RCC 7860 (cell line): Measurements from ENCODE around the gene MYO1H.
A peak's percentile ranks its signal among the peaks of the same experiment; 100 is the strongest.

ENCODE experiments used
- DNase-seq: peaks from one replicate; pipeline ENCODE4 v3.0.0-alpha.2; 2015; ENCODE audit warnings: low spot score
- FAIRE-seq: peaks from 2 replicates; lab custom pipeline; 2012; peaks lifted over from hg19 to GRCh38; lab: Jason Lieb, UNC

MYO1H gene

DNA sequence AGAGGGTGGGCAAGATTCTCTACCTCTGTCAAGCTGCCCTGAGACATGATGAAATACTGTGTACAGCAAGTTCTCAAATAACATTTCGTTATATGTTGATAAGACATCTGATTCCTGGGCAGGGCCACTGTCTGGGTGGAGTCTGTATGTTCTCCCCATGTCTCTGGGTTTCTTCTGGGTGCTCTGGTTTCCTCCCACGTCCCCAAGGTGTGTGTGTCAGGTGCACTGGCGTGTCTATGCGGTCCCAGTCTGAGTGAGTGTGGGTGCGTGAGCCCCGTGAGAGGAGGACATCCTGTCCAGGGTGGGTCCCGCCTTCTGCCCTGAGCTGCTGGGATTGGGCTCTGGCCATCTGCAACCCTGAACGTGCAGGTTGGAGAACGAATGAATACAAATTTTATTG lies 99.8 kb downstream of the MYO1H start:
- FAIRE-seq (no peak), DNase-seq (no peak)

DNA sequence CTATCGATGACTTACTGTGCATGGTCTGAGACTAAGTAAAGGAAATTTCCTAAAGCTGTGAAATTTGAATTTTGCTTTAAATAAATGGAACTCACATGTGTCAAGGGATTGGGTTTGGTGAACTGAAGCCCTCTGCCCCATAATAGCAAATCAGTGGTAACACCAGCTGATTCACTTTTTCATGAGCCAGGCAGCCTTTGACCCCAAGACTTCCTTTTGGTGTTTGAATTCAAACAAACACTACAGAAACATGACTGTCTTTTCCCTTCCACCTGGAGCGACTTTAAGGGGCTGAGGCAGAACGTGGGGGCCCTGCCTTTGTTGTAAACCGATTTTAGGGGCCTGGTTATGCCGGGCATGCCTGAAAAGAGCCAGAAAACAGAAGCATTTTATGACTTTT lies 100.6 kb downstream of the MYO1H start:
- FAIRE-seq (no peak), DNase-seq (no peak)

DNA sequence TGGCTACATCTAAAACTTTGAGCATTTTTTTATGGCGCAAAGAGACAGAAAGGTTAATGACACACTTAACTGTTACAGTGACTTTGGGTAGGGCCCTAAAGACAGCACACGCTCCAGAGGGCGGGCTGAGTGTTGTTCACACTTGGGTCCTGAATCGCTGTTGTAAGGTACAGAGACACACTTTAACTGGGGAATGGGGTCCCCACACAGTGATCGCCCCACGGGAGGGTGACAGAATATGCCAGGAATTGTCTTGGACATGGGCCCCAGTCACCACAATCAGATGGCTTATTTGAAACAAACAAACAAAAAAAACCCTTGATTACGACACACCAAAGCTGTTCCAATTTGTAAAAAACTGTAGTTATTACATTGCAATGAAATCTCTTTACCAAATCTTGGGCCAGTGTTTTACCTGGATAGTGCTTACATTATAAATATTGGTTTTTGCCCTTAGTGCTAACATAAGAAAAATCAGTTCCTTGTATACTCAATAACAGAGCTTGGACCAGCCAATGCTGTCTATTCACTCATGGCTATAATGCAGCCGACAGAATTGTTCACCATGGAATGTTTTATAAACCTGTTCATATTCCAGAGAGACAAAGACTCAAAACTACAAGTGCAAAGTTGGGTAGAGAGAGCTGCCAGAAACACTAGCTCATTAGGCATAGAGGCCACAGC lies 101.1 kb downstream of the MYO1H start:
- FAIRE-seq: no peak
- DNase-seq: no peak

DNA sequence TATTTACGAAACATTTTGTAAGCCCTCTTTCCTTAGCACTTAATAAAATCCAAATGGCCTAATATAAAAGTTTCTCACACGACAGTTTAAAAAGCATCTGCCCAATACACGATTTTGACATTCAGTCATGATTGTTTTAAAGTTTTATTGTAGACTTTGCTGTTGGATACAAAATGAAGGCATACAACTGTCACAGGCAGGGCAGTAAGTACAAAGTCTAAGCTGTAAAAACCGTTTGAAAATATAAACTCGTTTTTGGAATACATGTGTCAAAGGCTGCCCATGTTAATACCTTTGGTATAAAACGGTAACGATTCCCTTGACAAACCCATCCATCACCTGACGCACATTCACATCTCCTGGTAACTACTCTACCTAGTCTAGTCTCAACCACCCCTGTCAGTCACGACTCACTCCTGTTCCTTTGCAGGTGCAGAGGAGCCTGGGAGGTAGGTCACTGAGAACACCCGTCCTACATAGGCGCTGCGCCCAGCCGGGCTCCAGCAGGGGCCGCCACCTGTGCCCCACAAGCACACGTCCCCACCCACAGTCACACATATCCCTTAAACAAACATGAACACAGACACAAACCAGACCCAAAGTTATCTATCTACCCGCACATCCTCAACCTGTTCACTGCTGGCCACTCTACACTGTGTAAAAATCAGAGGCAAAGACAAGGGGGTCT lies 102.3 kb downstream of the MYO1H start:
- DNase-seq: no peak

DNA sequence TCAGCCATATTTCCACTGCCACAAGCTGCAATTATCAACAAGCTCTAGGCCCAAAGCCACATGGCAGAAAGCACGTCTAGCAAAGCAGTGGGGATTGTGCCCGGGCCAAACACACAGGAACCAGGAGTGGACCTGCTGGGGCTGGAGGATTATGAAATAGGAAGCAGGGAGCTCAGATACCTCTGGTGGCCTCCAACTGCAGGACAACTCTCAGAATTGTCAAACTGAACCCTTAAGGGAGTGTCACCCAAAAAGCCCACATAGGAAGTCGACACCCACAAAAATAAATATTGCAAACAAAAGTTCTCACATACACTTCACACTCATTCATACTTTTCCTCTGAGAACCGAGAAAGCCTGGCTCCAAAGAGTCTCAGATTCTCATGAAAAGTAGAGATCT lies 103.3 kb downstream of the MYO1H start:
- DNase-seq: no peak
- FAIRE-seq: no peak

More for the DNA sequence above, 102.3 kb downstream of the MYO1H start:
- FAIRE-seq: no peak

DNA sequence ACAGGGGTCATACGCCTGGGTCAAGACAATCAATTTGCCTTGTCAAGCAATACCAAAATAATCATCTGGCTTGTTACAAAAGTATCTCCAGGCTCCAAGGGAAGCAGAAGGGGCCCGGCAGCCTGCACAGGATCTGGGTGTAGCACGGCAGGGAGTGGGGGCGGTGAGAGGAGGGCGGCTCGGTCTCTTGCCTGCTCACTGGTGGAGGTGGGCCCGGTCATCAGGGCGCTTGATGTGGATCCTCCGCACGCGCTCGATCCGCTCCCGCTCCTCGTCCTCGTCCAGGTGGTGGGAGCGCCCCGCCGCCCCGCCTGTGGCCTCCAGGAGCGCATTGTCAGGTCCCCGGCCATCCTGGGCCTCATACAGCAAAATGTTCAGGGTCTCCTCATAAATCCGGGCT lies 103.7 kb downstream of the MYO1H start:
- no peak for FAIRE-seq
- DNase-seq: no peak

DNA sequence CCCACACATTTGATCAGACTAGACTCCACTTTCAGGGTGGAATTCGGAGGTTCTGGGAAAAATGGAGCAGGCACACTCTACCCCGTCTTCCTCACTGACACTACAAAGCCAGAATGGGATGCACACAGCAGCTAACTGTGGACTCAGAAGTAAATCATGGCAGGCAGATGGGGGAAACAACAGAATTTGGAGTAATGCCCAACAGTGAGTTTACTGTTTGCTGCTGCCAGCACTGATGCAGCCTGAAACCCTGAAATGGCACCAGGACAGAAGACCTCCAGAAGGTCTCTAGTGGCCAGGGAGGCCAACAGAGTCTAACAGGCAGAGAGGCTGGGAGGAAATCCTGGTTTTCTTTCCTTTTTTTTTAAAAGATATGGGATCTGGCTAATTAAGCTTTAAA lies 104.8 kb downstream of the MYO1H start:
- no peak for FAIRE-seq
- no peak for DNase-seq

DNA sequence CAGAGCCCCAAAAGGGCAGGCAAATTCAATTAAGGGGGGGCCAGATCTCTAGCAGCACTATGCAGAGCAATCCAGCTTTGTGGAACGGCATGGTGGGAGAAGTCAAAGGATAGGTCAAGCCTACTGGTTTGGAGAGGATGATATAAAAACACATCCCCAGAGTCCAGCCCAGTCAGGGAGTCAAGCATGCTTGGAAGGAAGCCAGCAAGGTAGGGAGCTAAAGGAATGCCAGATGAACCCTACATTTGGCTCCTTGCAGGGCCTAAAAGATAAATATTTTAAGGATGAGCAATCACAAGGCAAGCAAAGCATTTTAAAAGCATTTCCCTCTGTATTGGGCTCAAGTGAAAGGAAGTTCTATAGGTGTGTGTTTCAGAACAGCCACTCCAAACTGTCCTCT lies 108.0 kb downstream of the MYO1H start:
- no peak for FAIRE-seq
- no peak for DNase-seq

DNA sequence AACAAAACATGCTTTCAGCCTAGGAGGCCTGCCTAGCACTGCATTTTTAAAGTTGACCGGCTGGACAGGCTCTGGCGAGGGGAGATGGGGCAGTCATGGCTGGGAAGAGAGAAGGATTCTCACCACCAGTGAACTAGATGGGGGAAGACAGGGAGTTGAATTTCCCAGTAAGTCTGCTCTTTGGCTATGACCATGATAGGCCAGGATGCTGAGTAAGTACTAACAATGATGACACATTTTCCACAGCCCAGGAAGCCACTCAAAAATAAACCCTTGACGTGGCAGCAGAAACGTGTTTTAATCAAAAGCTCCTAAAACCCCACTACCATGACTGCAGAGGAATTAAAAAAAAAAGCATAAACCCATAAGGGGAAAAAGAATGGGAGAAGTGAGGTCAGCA lies 110.4 kb downstream of the MYO1H start:
- FAIRE-seq (no peak), DNase-seq (peak; percentile 6)

DNA sequence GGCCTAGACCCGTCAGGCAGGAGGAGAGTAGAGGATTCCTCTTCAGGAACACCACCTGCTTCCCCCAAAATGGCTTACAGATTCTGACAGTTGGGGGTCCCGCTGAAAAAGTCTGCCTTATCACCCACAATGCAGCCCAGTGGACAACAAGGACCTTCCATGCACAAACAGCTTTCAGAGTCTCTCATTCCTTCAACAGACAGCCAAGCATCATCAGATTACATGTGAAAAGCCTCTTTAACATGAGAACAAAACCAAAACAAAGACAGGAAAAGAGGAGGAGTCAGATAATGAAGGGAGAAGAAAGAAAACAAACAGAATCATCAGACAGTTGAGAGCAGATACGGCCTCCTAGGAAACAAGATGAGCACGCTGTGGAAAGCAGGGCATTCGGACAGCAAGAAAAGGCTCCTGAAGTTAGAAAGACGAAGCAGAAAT lies 111.1 kb downstream of the MYO1H start:
- FAIRE-seq (no peak), DNase-seq (no peak)

DNA sequence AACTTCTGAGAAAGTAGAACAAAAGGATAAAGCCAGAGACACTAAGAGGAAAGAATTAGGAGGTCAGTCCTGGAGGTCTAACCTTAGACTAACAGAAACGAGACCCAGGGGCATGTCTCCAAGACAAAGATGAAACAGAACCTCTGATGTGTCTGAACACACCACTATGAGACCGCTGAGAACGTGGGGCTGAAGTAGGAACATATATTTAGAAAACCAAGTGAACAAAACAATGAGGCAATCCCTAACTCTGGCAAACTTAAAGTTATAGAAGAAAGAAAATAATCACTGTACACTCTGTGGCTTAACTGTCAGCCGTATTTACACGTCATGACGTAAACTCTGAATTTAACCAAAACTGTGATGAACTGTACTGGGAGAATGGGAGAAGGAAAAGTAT lies 111.5 kb downstream of the MYO1H start:
- DNase-seq (no peak), FAIRE-seq (no peak)

DNA sequence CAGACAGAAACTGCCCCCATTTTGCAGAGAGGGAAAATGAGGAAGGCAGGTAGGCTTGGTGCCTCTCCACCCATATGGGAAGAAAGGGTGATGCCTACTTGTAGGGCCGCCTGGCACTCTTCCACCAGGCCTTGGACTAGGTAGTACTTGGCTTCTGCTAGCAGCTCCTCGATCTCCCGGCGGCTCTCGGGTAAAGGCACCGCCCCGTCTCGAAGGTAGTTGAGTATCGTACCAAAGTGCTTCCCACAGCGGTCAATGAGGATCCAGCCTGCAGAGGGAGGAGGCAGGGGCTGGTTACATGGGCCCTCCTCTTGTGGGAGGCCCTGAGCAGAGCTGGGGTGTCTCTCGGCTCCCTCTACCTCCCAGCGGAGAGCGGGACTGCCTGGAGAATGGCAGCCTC lies 112.8 kb downstream of the MYO1H start:
- no peak for FAIRE-seq
- no peak for DNase-seq

DNA sequence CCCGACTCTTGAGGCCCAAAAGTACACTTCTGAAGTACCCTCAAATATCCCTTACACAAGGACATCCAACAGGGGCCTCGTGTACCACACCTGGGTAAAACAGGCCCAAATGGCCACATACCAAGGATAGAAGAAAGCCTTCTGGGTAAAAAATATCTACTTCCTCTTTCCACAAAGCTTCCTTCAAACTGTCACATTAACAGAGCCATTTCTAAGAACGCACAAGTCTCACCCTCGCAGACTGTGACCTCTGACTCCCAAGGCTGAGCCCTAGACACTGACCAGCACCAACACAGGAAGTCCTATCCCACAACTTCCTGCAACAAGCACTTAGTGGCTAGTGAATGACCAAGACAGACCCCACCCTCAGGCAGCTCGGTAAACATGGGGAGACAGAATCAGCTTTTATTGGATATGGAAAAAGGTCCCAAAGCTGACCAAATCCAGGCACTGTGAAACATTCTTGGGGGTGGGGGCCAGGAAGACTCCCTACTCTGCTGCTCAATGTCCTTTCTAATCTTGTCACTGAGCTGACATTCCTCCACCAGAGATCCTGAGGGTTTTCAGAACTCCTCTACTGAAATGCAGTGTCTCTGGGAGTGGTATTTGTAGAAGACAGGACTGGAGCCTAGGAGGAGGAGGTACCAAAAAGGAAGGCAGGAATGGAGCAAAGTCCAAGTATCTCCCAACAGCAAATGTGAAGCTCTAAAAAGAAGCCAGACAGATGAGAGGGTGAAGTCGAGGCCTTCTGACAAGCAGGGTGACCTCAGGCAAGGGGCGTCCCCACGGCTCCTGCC lies 113.5 kb downstream of the MYO1H start:
- DNase-seq (peak; percentile 65), FAIRE-seq (no peak)

DNA sequence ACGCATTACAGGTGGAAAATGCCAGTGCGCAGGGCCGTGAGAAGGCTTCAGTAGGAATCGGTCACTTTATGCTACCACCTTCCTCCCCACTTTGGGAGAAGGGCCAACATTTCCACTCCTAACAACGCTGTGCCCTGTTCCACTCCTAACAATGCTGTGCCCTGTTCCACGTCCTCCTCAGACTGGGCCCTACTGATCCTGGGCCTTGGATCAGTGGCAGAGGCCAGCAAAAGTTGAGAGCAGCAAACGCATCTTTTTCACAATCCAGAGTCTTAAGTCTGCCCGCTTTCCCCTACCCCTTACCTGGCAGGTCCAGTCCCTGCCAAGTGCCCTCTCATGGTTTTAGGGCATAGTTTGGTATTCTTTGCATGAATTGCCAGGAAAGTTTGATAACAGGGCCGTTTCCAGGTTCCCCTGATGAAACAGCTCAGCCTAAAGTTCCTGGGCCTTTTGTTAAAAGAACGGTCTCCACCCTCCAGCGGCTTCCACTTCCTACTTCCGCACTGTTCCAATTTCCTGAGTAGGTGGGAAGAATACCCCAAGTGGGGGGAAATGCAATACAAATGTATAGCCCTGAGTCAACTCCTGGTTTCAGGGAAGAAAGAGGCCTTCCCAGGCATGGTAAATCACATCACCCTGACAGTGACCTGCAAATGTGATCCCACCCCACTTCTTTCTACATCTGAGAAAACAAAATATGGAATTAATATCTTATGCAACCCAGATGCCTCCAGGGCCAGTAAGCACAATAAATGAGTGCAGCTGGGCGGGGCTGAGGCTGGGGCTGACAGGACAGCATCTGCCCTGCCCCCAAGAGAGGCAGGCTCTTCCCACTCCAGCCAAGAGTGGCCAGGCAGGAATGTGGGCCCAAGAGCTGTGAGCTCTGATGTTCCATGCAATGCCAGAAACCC lies 114.4 kb downstream of the MYO1H start:
- peak; percentile 44 for FAIRE-seq

DNA sequence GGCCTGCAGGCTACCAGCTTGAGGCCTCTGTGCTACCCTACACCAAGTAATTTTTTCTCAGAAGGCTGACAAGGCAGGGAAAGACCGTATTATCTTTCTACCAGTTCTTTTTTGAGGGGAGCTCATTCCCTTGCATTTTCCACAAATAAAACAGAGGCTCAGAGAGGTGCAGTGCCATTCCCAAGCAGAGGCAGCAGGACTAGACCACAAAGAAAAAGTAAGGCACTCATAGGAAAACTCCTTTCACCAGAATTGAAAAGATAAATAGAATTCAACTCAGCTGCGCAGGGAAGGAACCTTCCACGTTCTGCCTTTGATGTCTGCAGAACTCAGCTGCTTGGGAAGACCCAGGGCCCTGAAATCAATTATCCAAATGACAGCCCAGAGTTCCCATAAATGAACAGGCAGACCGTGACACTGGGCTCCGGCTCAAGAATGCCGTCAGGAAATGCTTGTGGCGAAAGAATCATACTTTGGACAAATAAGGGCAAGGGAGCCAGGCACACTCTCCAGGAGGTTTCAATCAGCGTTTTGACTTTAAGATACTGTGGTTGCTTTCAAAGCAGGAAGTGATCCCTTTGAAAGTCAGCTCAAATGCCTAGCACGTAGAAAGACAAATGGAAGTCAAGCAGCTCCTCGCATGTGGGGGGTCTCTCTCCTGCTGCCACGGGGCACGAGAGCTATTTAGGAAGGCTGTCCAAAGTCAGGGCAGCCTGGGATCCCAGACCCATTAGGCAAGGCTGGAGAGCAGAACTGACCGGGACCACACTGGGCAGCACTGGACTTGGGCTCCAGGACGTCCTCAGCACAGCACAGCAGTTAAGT lies 115.4 kb downstream of the MYO1H start:
- peak; percentile 87 for DNase-seq
- FAIRE-seq: peak; percentile 92

More for the DNA sequence above, 114.4 kb downstream of the MYO1H start:
- DNase-seq: peak; percentile 41

DNA sequence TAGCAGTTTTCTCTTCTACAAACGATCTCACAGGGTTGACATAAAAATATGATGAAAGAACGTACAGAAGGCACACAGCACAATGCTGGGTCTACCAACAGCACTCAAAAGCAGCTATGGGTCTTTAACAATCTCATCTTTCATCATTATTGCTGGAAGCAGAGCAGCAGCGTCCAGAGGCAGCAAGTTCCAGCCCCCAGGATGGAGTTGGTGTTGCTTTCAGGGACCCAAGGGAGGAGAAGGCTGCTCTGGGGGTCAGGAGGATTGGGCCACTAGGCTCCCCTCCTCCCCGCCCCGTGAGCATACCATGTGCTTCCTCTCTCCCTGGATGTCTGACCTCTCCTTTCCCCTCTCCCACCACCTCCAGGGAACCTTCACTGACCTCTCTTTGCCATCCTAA lies 116.1 kb downstream of the MYO1H start:
- no peak for DNase-seq

DNA sequence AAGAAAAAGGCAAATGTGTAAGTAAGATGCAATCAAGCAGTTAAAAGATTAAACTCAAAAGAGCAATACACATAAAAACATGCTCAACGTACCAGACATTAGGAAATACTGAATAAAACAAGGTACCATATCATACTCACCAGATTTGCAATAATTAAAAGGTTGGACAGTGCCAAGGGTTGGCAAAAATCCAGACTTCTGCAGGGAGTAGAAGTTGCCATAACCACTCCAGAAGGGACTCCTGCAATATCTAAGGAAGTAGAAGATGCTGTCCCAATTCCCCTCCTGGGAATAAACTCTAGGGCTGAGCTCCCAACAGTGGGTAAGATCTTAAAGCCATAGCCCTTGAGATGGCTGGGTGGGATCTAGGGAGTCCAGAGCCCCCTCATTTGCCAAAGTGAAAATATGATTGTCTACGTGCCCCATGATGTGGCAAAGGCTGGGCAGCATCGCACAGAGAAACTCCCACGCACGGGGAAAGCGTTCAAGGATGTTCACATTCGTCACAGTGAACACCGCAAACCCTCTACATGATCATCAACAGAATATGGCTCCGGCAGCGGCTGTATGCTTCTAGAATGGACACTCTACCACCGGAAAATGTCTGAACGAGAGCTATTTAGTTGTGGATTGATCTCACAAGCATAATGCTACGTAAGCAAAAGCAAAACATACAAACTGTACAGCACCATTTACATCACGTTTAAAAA lies 117.1 kb downstream of the MYO1H start:
- no peak for FAIRE-seq
- no peak for DNase-seq

More for the DNA sequence above, 116.1 kb downstream of the MYO1H start:
- FAIRE-seq: no peak

DNA sequence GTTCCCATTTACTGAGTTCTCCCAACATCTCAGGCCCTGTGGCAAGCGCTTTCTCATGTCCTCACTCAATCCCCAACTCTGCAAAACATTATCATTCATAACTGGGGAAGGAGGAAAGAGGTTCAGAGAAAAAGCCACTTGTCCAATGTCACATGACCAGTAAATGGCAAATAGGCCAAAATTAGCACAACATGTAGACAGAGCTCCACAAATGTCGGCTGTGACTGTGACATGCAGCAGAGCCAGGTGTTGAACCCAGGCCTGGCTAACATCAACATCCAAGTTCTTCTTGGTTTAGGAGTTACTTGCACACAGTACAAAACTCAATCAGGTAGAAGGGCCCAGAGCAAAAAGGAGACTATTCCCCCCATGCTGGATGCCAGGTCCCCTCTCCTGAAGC lies 118.6 kb downstream of the MYO1H start:
- FAIRE-seq: no peak

DNA sequence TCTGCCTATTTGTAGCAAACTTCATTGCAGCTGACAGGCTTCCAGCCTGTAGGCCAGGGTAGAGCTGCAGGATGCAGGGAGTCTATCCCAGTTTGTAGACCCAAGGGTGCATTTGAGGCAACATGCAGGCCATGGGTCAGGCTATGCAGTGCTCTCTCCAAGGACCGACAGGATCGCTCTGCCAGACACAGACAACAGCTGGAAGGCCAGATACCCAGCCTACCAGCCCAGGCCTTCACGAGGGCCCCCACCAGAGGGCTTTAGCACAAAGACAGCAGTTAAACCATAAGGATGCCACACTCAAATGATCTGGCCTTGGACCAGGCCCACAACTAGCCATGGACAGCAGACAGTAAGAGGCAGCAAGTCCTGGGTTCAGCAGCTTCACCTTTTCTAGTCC lies 119.1 kb downstream of the MYO1H start:
- DNase-seq (no peak), FAIRE-seq (no peak)

More for the DNA sequence above, 118.6 kb downstream of the MYO1H start:
- DNase-seq: no peak
